H1 (cell line): ENCODE measurements around the gene PDZD8. TPM values are rescaled to one million over a fixed set of nuclear protein-coding genes. Genes with fewer than 3 reads are reported as not detected.

ENCODE experiments used
- CTCF ChIA-PET: fragments of 300-600 bp; sonication (Branson Sonifier 250); formaldehyde crosslinking; loops from one replicate; lab custom pipeline; 2021; ENCODE audit not compliant: partially characterized antibody; lab: Charles Lee
- POLR2A ChIA-PET: fragments of 300-600 bp; sonication (Branson Sonifier 250); formaldehyde crosslinking; loops from one replicate; lab custom pipeline; 2021; ENCODE audit warnings: inconsistent platforms; ENCODE audit not compliant: partially characterized antibody; lab: Charles Lee
- DNase-seq, 2 experiments: peaks; one replicate each; pipeline versions ENCODE4 v3.0.0 to v3.0.0-alpha.2; 2010 to 2022; ENCODE audit warnings: low spot score in 2 of 2, low read depth in 1 of 2, mixed read lengths in 1 of 2
- FAIRE-seq: peaks from 2 replicates; lab custom pipeline; 2011; peaks lifted over from hg19 to GRCh38; lab: Jason Lieb, UNC
- H2AFZ ChIP-seq: 2 replicates; pipeline ENCODE4 v1.8.1; 2012; ENCODE audit warnings: low read length, inconsistent platforms
- H2AK5ac ChIP-seq: 2 replicates; pipeline ENCODE4 v1.6.1; 2013; ENCODE audit warnings: low read depth, low read length
- H2BK120ac ChIP-seq: replicated peaks from 2 replicates; pipeline ENCODE3; 2013; ENCODE audit warnings: low read depth, low read length, inconsistent platforms
- H2BK12ac ChIP-seq: 2 replicates; pipeline ENCODE4 v1.6.1; 2013; ENCODE audit warnings: low read depth, low read length
- H2BK15ac ChIP-seq: 2 replicates; pipeline ENCODE4 v1.6.1; 2013; ENCODE audit warnings: low read length
- H2BK20ac ChIP-seq: 2 replicates; pipeline ENCODE4 v1.6.1; 2013; ENCODE audit warnings: low read length
- H2BK5ac ChIP-seq: 2 replicates; pipeline ENCODE4 v1.6.1; 2013; ENCODE audit warnings: low read depth, low read length
- H3K14ac ChIP-seq: 2 replicates; pipeline ENCODE4 v1.6.1; 2013; ENCODE audit warnings: inconsistent platforms; ENCODE audit not compliant: insufficient read length
- H3K18ac ChIP-seq: 2 replicates; pipeline ENCODE4 v1.6.1; 2013; ENCODE audit warnings: low read length; ENCODE audit errors: extremely low read depth
- H3K23ac ChIP-seq: 2 replicates; pipeline ENCODE4 v1.6.1; 2013; ENCODE audit warnings: inconsistent platforms; ENCODE audit not compliant: insufficient read length
- H3K23me2 ChIP-seq: 2 replicates; pipeline ENCODE4 v1.6.1; 2013; ENCODE audit warnings: low read depth, low read length
- H3K27ac ChIP-seq: 2 replicates; pipeline ENCODE4 v1.6.1; 2011; ENCODE audit warnings: low read depth, low read length, inconsistent platforms
- H3K27me3 ChIP-seq, 4 experiments: replicated peaks in 1 of 4; 1 replicate in 1 of 4; 2 replicates in 3 of 4; pipeline versions ENCODE4 v1.6.1 to v1.8.1; 2011 to 2013; ENCODE audit warnings: low read length in 3 of 4, mild to moderate bottlenecking in 3 of 4, inconsistent platforms in 2 of 4, mixed read lengths in 2 of 4, moderate library complexity in 1 of 4; ENCODE audit not compliant: control insufficient read depth in 3 of 4, insufficient read depth in 3 of 4; ENCODE audit errors: extremely low read depth in 1 of 4
- H3K36me3 ChIP-seq, 4 experiments: 2 replicates each; pipeline versions ENCODE4 v1.6.1 to v1.8.1; 2011 to 2013; ENCODE audit warnings: mild to moderate bottlenecking in 4 of 4, low read length in 3 of 4, moderate library complexity in 2 of 4, control low read depth in 1 of 4, inconsistent platforms in 1 of 4; ENCODE audit not compliant: insufficient read depth in 4 of 4, control insufficient read depth in 2 of 4
- H3K4ac ChIP-seq: replicated peaks from 2 replicates; pipeline ENCODE3; 2013; ENCODE audit warnings: low read length, low read depth, mixed read lengths, inconsistent platforms; ENCODE audit not compliant: insufficient read length
- H3K4me1 ChIP-seq, 4 experiments: replicated peaks in 1 of 4; 1 replicate in 1 of 4; 2 replicates in 3 of 4; pipeline versions ENCODE4 v1.6.1 to v1.8.1; 2011 to 2013; ENCODE audit warnings: low read length in 3 of 4, inconsistent platforms in 2 of 4, mixed read lengths in 1 of 4; ENCODE audit not compliant: insufficient read depth in 4 of 4, control insufficient read depth in 3 of 4
- H3K4me2 ChIP-seq, 2 experiments: 2 replicates each; pipeline versions ENCODE4 v1.6.1 to v1.8.1; 2011 to 2013; ENCODE audit warnings: low read depth in 2 of 2, low read length in 2 of 2, control low read depth in 1 of 2, inconsistent platforms in 1 of 2, mild to moderate bottlenecking in 1 of 2; ENCODE audit not compliant: insufficient read depth in 1 of 2
- H3K4me3 ChIP-seq, 4 experiments: fragments of 200-600, 300-600 bp in 1 of 4; sonication (generic), shearing (Covaris generic), sonication (Bioruptor Twin) in 1 of 4; 2 replicates each; pipeline versions ENCODE4 v1.5.1 to v1.8.1; 2011 to 2016; ENCODE audit warnings: low read length in 4 of 4, low read depth in 3 of 4, control low read depth in 2 of 4, inconsistent platforms in 2 of 4, mild to moderate bottlenecking in 2 of 4, mixed read lengths in 1 of 4, moderate library complexity in 1 of 4; ENCODE audit not compliant: insufficient read depth in 2 of 4; ENCODE audit errors: extremely low read depth in 1 of 4
- H3K56ac ChIP-seq: replicated peaks from 2 replicates; pipeline ENCODE3; 2013; ENCODE audit warnings: low read depth, mild to moderate bottlenecking, mixed read lengths, low read length, inconsistent platforms; ENCODE audit not compliant: insufficient read length
- H3K79me1 ChIP-seq: 2 replicates; pipeline ENCODE4 v1.6.1; 2013; ENCODE audit warnings: low read depth, low read length, control low read depth
- H3K79me2 ChIP-seq, 2 experiments: 2 replicates each; pipeline versions ENCODE4 v1.6.1 to v1.8.1; 2012 to 2013; ENCODE audit warnings: low read length in 2 of 2, mild to moderate bottlenecking in 2 of 2, inconsistent platforms in 1 of 2; ENCODE audit not compliant: insufficient read depth in 2 of 2, control insufficient read depth in 1 of 2
- H3K9ac ChIP-seq, 4 experiments: replicated peaks in 1 of 4; 1 replicate in 1 of 4; 2 replicates in 3 of 4; pipeline versions ENCODE4 v1.6.1 to v1.8.1; 2011 to 2013; ENCODE audit warnings: low read depth in 3 of 4, low read length in 3 of 4, control low read depth in 2 of 4, mild to moderate bottlenecking in 2 of 4, moderate library complexity in 2 of 4, inconsistent platforms in 1 of 4; ENCODE audit errors: extremely low read depth in 1 of 4
- H3K9me3 ChIP-seq, 2 experiments: 2 replicates each; pipeline versions ENCODE4 v1.6.1 to v1.8.1; 2012 to 2013; ENCODE audit warnings: mild to moderate bottlenecking in 2 of 2, moderate library complexity in 2 of 2, control low read depth in 1 of 2, inconsistent platforms in 1 of 2, low read depth in 1 of 2, low read length in 1 of 2, mixed read lengths in 1 of 2; ENCODE audit not compliant: insufficient read depth in 2 of 2
- H4K20me1 ChIP-seq, 2 experiments: replicated peaks in 1 of 2; 2 replicates each; pipeline versions ENCODE3 to v1.8.1; 2011 to 2013; ENCODE audit warnings: inconsistent platforms in 2 of 2, low read length in 2 of 2, mild to moderate bottlenecking in 1 of 2; ENCODE audit not compliant: insufficient read depth in 2 of 2, control insufficient read depth in 1 of 2
- H4K5ac ChIP-seq: 2 replicates; pipeline ENCODE4 v1.6.1; 2013; ENCODE audit warnings: low read length, low read depth, mixed read lengths, inconsistent platforms; ENCODE audit not compliant: insufficient read length
- H4K8ac ChIP-seq: 2 replicates; pipeline ENCODE4 v1.8.0; 2013; ENCODE audit warnings: mild to moderate bottlenecking, moderate library complexity, low read length, inconsistent platforms; ENCODE audit not compliant: insufficient read depth; ENCODE audit errors: extremely low read depth
- H4K91ac ChIP-seq: replicated peaks from 2 replicates; pipeline ENCODE3; 2013; ENCODE audit warnings: low read length, mixed read lengths, inconsistent platforms; ENCODE audit not compliant: insufficient read length
- ASH2L ChIP-seq: fragments of 200-600, 300-600 bp; sonication (generic); IDR thresholded peaks from one replicate; pipeline ENCODE4 v1.7.1; 2017; ENCODE audit warnings: low read length
- CBX8 ChIP-seq: fragments of 300-800, 300-1000 bp; sonication (generic); IDR thresholded peaks from 2 replicates; pipeline ENCODE4 v1.7.1; 2016; ENCODE audit warnings: low read depth, low read length, borderline replicate concordance
- CHD1 ChIP-seq: IDR thresholded peaks from 2 replicates; pipeline ENCODE4 v1.6.1; 2012; ENCODE audit warnings: low read depth, low read length, improper control_type of control experiment
- GTF2F1 ChIP-seq: IDR thresholded peaks from 2 replicates; pipeline ENCODE4 v1.6.1; 2012; ENCODE audit warnings: low read depth, low read length, improper control_type of control experiment, borderline replicate concordance
- JUN ChIP-seq: IDR thresholded peaks from 2 replicates; pipeline ENCODE4 v1.6.1; 2011; ENCODE audit warnings: low read depth, mild to moderate bottlenecking, improper control_type of control experiment, low read length
- NANOG ChIP-seq: IDR thresholded peaks from 2 replicates; pipeline ENCODE4 v1.6.1; 2011; ENCODE audit warnings: low read length, low read depth, mild to moderate bottlenecking, inconsistent platforms; ENCODE audit not compliant: insufficient read depth, poor library complexity, severe bottlenecking
- PHF8 ChIP-seq: fragments of 200-600 bp; sonication (generic); conservative IDR thresholded peaks from 2 replicates; pipeline ENCODE4 v1.7.1; 2012; ENCODE audit warnings: low read depth, mild to moderate bottlenecking, inconsistent platforms, low read length, moderate library complexity
- POLR2AphosphoS5 ChIP-seq: IDR thresholded peaks from 2 replicates; pipeline ENCODE4 v1.6.1; 2011; ENCODE audit warnings: low read depth, low read length
- RNF2 ChIP-seq: fragments of 200-900, 300-1000 bp; sonication (generic); IDR thresholded peaks from 2 replicates; pipeline ENCODE4 v1.7.1; 2016; ENCODE audit warnings: borderline replicate concordance, low read depth, mild to moderate bottlenecking, antibody characterized with exemption, low read length; ENCODE audit not compliant: poor library complexity, severe bottlenecking; ENCODE audit errors: missing control alignments
- SIRT6 ChIP-seq: IDR thresholded peaks from one replicate; pipeline ENCODE4 v1.7.1; 2012; ENCODE audit warnings: low read length, inconsistent platforms
- SP2 ChIP-seq: IDR thresholded peaks from 2 replicates; pipeline ENCODE4 v1.6.1; 2012; ENCODE audit warnings: mild to moderate bottlenecking, low read length, inconsistent platforms
- SUZ12 ChIP-seq: fragments of 200-600 bp; sonication (generic); IDR thresholded peaks from 2 replicates; pipeline ENCODE4 v1.6.1; 2012; ENCODE audit warnings: mild to moderate bottlenecking, inconsistent platforms, low read length, moderate library complexity, mixed read lengths
- TAF7 ChIP-seq: optimal IDR thresholded peaks from 2 replicates; pipeline ENCODE3; 2011; ENCODE audit warnings: low read depth, mild to moderate bottlenecking, inconsistent platforms, low read length, moderate library complexity, borderline replicate concordance
- TCF12 ChIP-seq: IDR thresholded peaks from 2 replicates; pipeline ENCODE4 v1.6.1; 2011; ENCODE audit warnings: low read depth, mild to moderate bottlenecking, low read length
- WGBS, 2 experiments: shearing (Covaris generic) in 1 of 2; methylation state at CpG; one replicate each; pipeline versions ENCODE4 v1.1.6 to v1.1.7; 2013 to 2015; ENCODE audit warnings: low lambda C conversion rate in 2 of 2, mixed read lengths in 2 of 2, inconsistent platforms in 1 of 2, low coverage in 1 of 2, missing lambda C conversion rate in 1 of 2; ENCODE audit not compliant: insufficient replicate concordance in 2 of 2, insufficient coverage in 1 of 2, insufficient read length in 1 of 2; ENCODE audit errors: extremely low coverage in 1 of 2, missing lambda C conversion rate in 1 of 2; 5-methylcytosine and 5-hydroxymethylcytosine counted together
- polyA plus RNA-seq, 7 experiments: library from polyadenylated mRNA; depleted of rRNA in 3 of 7; stranded (reverse) in 5 of 7; unstranded in 2 of 7; fragments of >200 nt in 5 of 7; fragments of 200-250 nt in 2 of 7; gene quantifications; 1 replicate in 5 of 7; 2 replicates in 1 of 7; 4 replicates in 1 of 7; pipeline versions ENCODE4 v1.2.1 to v1.2.3, GENCODE V29; 2011 to 2013; ENCODE audit warnings: missing spikeins in 2 of 7, mixed read lengths in 2 of 7
- total RNA-seq: library from RNA; stranded (reverse); fragmentation: NEBNext Ultra II Directional; extraction: Animal tissue kit (Norgen Biotek cat#: 25700); gene quantifications from 2 replicates; pipeline ENCODE4 v1.2.1, GENCODE V29; 2021

The PDZD8 gene
- total and polyA plus RNA-seq, 2 of the 8 experiments (the other 6 are each of a cell fraction or from before 2014, with no cell fraction given), result 10.9 to 50.1 TPM

GRCh38 chr10:117262903-117263293, 112.3 kb downstream of the PDZD8 start:
- POLR2A ChIA-PET, result no interaction called here
- no peaks in the 10 kb centered on the region for H4K20me1 ChIP-seq
- no peak overlapping the region for H4K91ac ChIP-seq
- H2AFZ ChIP-seq, result no peak overlapping the region
- H2BK120ac ChIP-seq, result no peak overlapping the region
- no peaks in the 10 kb centered on the region for H3K9me3 ChIP-seq
- no peak overlapping the region for H2BK12ac ChIP-seq
- no peak overlapping the region for H3K56ac ChIP-seq
- H3K23ac ChIP-seq, result no peak overlapping the region
- H3K4ac ChIP-seq, result no peak overlapping the region
- FAIRE-seq, result no peak
- H2AK5ac ChIP-seq, result no peak overlapping the region
- peak overlapping the region; percentile 54; the same call in 1 of the 2 replicates for H4K8ac ChIP-seq
- H3K79me2 ChIP-seq, result no peaks in the 10 kb centered on the region
- H3K4me3 ChIP-seq, result no peak overlapping the region
- H4K5ac ChIP-seq, result no peak overlapping the region
- 68% methylated on average over 7 of the region's 7 CpGs; no CpG with 5 or more reads in 1 of the 2 experiments for WGBS, 2 experiments
- H2BK15ac ChIP-seq, result no peak overlapping the region
- H3K27ac ChIP-seq, result no peak overlapping the region
- H3K79me1 ChIP-seq, result no peaks in the 10 kb centered on the region
- H3K27me3 ChIP-seq, result no peaks in the 10 kb centered on the region
- H2BK5ac ChIP-seq, result no peak overlapping the region
- no peak overlapping the region for H3K18ac ChIP-seq
- no peak overlapping the region for H3K4me2 ChIP-seq
- no peaks in the 10 kb centered on the region; the same call in 1 of the 2 replicates for H3K23me2 ChIP-seq
- no peak for DNase-seq
- CTCF ChIA-PET, result interaction anchor here (1.3 to 4.0 kb wide), 5 partner anchors 36 to 56 kb away, joined by 3 to 16 read pairs (median 8); no protein-coding TSS in a partner anchor
- H3K9ac ChIP-seq, result no peak overlapping the region
- peaks cover 0 to 10% (median 3%) of the 10 kb centered on the region in 4 experiments; a peak in 4 of 7 replicates for H3K4me1 ChIP-seq
- H3K36me3 ChIP-seq, result no peaks in the 10 kb centered on the region
- no peak overlapping the region for H2BK20ac ChIP-seq
- no peak overlapping the region for H3K14ac ChIP-seq
- no peak for TF ChIP-seq PHF8
- TF ChIP-seq ASH2L, result no peak
- TF ChIP-seq CHD1, result no peak
- TF ChIP-seq SUZ12, result no peak
- no peak for TF ChIP-seq SIRT6
- no peak for TF ChIP-seq GTF2F1
- TF ChIP-seq CBX8, result no peak
- no peak for TF ChIP-seq JUN
- no peak for TF ChIP-seq TAF7
- no peak for TF ChIP-seq RNF2
- no peak for TF ChIP-seq POLR2AphosphoS5
- no peak for TF ChIP-seq NANOG
- TF ChIP-seq SP2, result no peak
- no peak for TF ChIP-seq TCF12
